HUES64 (cell line): Measurements from ENCODE around the gene TMPRSS11D.

Source experiments
- H3K27ac ChIP-seq: 2 replicates; pipeline ENCODE4 v1.7.0; 2013; ENCODE audit warnings: low read depth, low read length, inconsistent platforms
- H3K27me3 ChIP-seq: 2 replicates; pipeline ENCODE4 v1.6.1; 2013; ENCODE audit warnings: mild to moderate bottlenecking, low read length; ENCODE audit not compliant: insufficient read depth
- H3K36me3 ChIP-seq: 2 replicates; pipeline ENCODE4 v1.6.1; 2013; ENCODE audit warnings: mild to moderate bottlenecking, low read length; ENCODE audit not compliant: insufficient read depth
- H3K4me1 ChIP-seq: 2 replicates; pipeline ENCODE4 v1.6.1; 2013; ENCODE audit warnings: mild to moderate bottlenecking, low read length, moderate library complexity; ENCODE audit not compliant: insufficient read depth
- H3K4me3 ChIP-seq: 2 replicates; pipeline ENCODE4 v1.5.1; 2013; ENCODE audit warnings: mild to moderate bottlenecking, low read length, moderate library complexity
- H3K9ac ChIP-seq: 2 replicates; pipeline ENCODE4 v1.6.1; 2013; ENCODE audit warnings: mild to moderate bottlenecking, low read depth, low read length
- H3K9me3 ChIP-seq: 2 replicates; pipeline ENCODE4 v1.6.1; 2013; ENCODE audit warnings: low read depth, low read length; ENCODE audit not compliant: insufficient read depth
- WGBS: fragments of 150-250, 120-280 bp; methylation state at CpG from one replicate; pipeline ENCODE4 v1.1.7; 2013; ENCODE audit warnings: missing lambda C conversion rate; 5-methylcytosine and 5-hydroxymethylcytosine counted together

TMPRSS11D gene

GRCh38 chr4:67886281-67886680 is 2.5 kb upstream of the TMPRSS11D start:
- Histone ChIP-seq H3K27ac (no peak overlapping the region), H3K4me3 (no peak overlapping the region), H3K27me3 (no peaks in the 10 kb centered on the region), H3K9ac (no peak overlapping the region), H3K9me3 (no peaks in the 10 kb centered on the region), H3K36me3 (no peaks in the 10 kb centered on the region), H3K4me1 (peaks cover 17% of the 10 kb centered on the region; the same call in 1 of the 2 replicates)
- 94% methylated on average over 3 of the region's 4 CpGs for WGBS

GRCh38 chr4:67885762-67886161 is 2.0 kb upstream of the TMPRSS11D start:
- Histone ChIP-seq H3K27ac (no peak overlapping the region), H3K36me3 (no peaks in the 10 kb centered on the region), H3K4me3 (no peak overlapping the region), H3K9ac (no peak overlapping the region), H3K4me1 (peaks cover 17% of the 10 kb centered on the region; the same call in 1 of the 2 replicates), H3K27me3 (no peaks in the 10 kb centered on the region), H3K9me3 (no peaks in the 10 kb centered on the region)
- WGBS, result 63% methylated on average over 5 of the region's 6 CpGs

- no peaks in the 10 kb centered on the region for H3K27me3 ChIP-seq
- peaks cover 17% of the 10 kb centered on the region; the same call in 1 of the 2 replicates for H3K4me1 ChIP-seq
- no peak overlapping the region for H3K9ac ChIP-seq
- H3K9me3 ChIP-seq, result no peaks in the 10 kb centered on the region
- H3K4me3 ChIP-seq, result no peak overlapping the region
- no peaks in the 10 kb centered on the region for H3K36me3 ChIP-seq
- H3K27ac ChIP-seq, result no peak overlapping the region
Observed at GRCh38 chr4:67884701-67885100, 899 bp upstream of the TMPRSS11D start.

GRCh38 chr4:67883458-67883857 is 344 bp downstream of the TMPRSS11D start:
- no peaks in the 10 kb centered on the region for H3K36me3 ChIP-seq
- H3K9me3 ChIP-seq, result no peaks in the 10 kb centered on the region
- H3K4me1 ChIP-seq, result peaks cover 17% of the 10 kb centered on the region; the same call in 1 of the 2 replicates
- 100% methylated on average over 2 of the region's 5 CpGs for WGBS
- H3K27ac ChIP-seq, result no peak overlapping the region
- H3K4me3 ChIP-seq, result no peak overlapping the region
- no peaks in the 10 kb centered on the region for H3K27me3 ChIP-seq
- no peak overlapping the region for H3K9ac ChIP-seq

DNA sequence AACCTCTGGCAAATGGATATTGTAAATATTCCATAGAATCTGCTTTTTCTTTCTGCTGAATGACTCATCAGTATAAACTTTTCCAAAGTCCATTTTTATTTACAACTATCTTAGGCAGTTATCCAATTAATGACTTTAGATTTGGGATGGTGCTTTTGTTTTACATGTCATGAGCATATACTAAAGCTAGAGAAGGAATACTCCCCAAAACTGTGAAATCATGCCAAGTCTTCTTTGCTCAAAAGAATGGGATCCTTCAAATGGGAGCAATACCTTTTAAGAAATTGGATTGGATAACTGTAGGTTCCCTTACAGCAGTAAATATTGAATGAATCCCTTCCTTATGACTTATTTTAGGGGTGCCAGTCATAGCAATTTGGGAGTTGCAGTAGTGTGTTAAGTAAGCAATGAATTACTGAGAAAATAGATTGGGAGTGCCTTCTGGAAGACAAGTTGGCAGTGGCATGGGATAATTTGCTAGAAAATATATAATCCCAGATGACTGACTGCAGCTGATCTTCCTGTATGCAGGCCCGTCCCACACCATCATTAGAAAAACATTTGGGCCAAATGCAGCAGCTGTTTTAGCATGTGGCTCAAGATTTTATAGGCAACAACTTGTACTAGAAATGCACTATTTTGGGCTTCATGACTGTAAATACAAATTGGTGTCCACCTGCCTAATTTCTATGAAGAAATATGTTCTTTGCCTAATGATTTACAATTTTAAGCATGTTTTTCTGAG is 2.8 kb downstream of the TMPRSS11D start:
- no peaks in the 10 kb centered on the region for H3K36me3 ChIP-seq
- no peaks in the 10 kb centered on the region for H3K9me3 ChIP-seq
- no peak overlapping the region for H3K9ac ChIP-seq
- H3K27ac ChIP-seq, result no peak overlapping the region
- H3K27me3 ChIP-seq, result no peaks in the 10 kb centered on the region
- 84% methylated on average over 1 of the region's 1 CpG for WGBS
- H3K4me3 ChIP-seq, result no peak overlapping the region
- H3K4me1 ChIP-seq, result peaks cover 13% of the 10 kb centered on the region; the same call in 1 of the 2 replicates

DNA sequence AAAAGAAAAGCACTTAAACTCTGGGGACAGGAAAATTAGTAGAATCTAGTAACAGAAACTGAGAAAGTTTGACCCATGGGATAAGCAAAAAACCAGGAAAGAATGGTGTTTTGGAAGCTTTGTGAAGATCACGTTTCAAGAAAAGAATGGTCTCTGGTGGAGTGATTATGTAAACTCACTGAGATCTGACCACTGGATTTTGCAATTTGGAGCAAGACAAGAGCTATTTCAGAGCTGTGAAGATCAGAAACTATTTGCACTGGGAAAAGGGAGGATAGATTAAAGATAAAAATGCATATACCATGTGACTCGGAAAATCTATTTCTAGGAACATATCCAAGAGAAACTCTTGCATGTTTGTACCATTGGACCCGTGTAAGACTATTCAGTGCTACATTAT is 4.3 kb downstream of the TMPRSS11D start:
- Histone ChIP-seq H3K4me3 (no peak overlapping the region), H3K27me3 (no peaks in the 10 kb centered on the region), H3K27ac (no peak overlapping the region), H3K9ac (no peak overlapping the region), H3K36me3 (no peaks in the 10 kb centered on the region), H3K9me3 (no peaks in the 10 kb centered on the region), H3K4me1 (peaks cover 5% of the 10 kb centered on the region; the same call in 1 of the 2 replicates)
- WGBS, result 86% methylated on average over 3 of the region's 3 CpGs

DNA sequence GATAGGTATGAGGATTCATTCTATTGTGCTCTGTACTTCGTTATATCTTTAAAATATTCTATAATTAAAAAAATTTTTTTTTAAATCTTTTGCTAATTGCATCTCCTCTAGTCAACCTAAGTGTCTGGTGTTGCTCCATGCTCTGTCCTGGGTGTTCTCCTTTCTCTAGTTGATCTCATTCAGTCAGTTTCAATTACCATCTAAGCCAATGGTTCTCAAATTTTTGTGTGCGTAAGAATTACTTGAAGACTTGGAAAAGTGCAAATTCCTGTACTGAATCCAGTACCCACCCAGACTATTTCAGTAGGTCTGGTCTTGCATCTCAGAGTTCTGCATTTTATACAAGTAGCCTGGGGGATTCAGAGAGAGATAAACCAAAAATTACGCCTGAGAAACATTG is 6.7 kb downstream of the TMPRSS11D start:
- Histone ChIP-seq H3K27me3 (no peaks in the 10 kb centered on the region), H3K36me3 (no peaks in the 10 kb centered on the region), H3K9me3 (no peaks in the 10 kb centered on the region), H3K4me3 (no peak overlapping the region), H3K9ac (no peak overlapping the region), H3K27ac (no peak overlapping the region), H3K4me1 (peaks cover 5% of the 10 kb centered on the region; the same call in 1 of the 2 replicates)
- 98% methylated on average over 2 of the region's 3 CpGs for WGBS

- Histone ChIP-seq H3K36me3 (no peaks in the 10 kb centered on the region), H3K4me1 (no peaks in the 10 kb centered on the region), H3K27me3 (no peaks in the 10 kb centered on the region), H3K4me3 (no peak overlapping the region), H3K9me3 (no peaks in the 10 kb centered on the region), H3K9ac (no peak overlapping the region), H3K27ac (no peak overlapping the region)
- WGBS, result 85% methylated on average over 2 of the region's 2 CpGs
Observed at GRCh38 chr4:67874986-67875385, 8.8 kb downstream of the TMPRSS11D start.

GRCh38 chr4:67873116-67873515 is 10.7 kb downstream of the TMPRSS11D start:
- 95% methylated on average over 1 of the region's 1 CpG for WGBS
- Histone ChIP-seq H3K4me3 (no peak overlapping the region), H3K27me3 (no peaks in the 10 kb centered on the region), H3K4me1 (no peaks in the 10 kb centered on the region), H3K27ac (no peak overlapping the region), H3K36me3 (no peaks in the 10 kb centered on the region), H3K9me3 (no peaks in the 10 kb centered on the region), H3K9ac (no peak overlapping the region)

DNA sequence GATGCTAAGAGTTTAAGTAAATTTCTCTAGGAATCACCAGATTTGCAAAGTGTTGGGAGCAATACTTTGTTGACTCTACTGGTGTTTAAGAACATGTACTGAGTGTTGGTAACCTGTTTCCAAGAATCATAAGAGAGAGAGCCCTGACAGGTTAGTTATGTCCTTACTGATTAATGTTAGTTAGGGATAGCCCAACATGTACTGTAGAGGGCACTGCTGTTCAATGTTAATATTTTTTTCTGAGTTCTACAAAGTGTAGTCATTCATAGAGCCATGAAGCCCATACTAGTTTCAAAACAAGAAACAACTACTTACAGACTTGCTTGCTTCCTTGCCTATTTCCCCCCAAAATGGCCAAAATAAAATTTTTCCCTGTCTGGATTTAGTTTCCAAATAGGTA is 11.9 kb downstream of the TMPRSS11D start:
- no peaks in the 10 kb centered on the region for H3K36me3 ChIP-seq
- no peaks in the 10 kb centered on the region for H3K27me3 ChIP-seq
- H3K4me1 ChIP-seq, result no peaks in the 10 kb centered on the region
- H3K27ac ChIP-seq, result no peak overlapping the region
- H3K4me3 ChIP-seq, result no peak overlapping the region
- no peaks in the 10 kb centered on the region for H3K9me3 ChIP-seq
- no peak overlapping the region for H3K9ac ChIP-seq

DNA sequence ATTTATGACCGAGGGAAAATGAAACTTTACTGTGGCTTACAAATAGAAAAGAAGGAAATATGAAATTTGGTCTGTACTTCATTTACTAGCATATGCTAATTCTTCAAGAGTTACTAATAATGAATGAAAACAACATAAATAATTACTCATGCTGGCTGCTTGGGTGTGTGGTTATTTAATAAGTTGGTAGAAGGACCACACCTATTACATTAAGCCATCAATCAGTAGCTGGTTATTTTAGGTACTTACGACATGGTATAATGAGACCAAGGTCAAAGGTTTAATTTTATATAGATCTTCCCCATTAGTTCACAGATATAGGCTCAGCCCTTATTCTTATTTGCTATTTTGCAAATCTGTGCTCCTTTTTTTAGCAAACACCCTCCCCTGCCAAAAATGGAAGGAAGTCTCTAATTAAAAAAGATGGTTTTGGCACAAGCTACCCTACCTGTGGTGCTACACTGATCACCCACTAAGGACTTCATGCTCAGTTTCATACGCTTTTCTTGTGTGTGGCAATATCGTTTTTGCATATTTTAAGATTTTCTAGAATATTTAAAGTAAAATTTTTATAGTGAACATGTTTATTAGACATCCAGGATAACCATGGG is 14.1 kb downstream of the TMPRSS11D start:
- 100% methylated on average over 2 of the region's 4 CpGs for WGBS
- Histone ChIP-seq H3K9ac (no peak overlapping the region), H3K4me3 (no peak overlapping the region), H3K36me3 (no peaks in the 10 kb centered on the region), H3K27ac (no peak overlapping the region), H3K4me1 (no peaks in the 10 kb centered on the region), H3K27me3 (no peaks in the 10 kb centered on the region), H3K9me3 (no peaks in the 10 kb centered on the region)
